GM12878 (cell line): Measurements from ENCODE around the gene ITPRIPL1. TPM values are rescaled to one million over a fixed set of nuclear protein-coding genes. Genes with fewer than 3 reads are reported as not detected.

ENCODE experiments used
- ATAC-seq: fragments of 200-7000 bp; cut with Tn5 transposase; 3 replicates; pipeline ENCODE4 v1.9.1; 2020; ENCODE audit warnings: mild to moderate bottlenecking, moderate library complexity
- BruUV-seq: library from RNA; stranded (reverse); fragments of 400-500 nt; replicated peaks from 2 replicates; lab custom pipeline; 2021; lab: Mats Ljungman, UMichigan
- CTCF ChIA-PET: fragments of 300-600 bp; sonication (Branson Sonifier 250); formaldehyde crosslinking; extraction: SDS; loops from one replicate; lab custom pipeline; 2021; ENCODE audit warnings: inconsistent platforms; lab: Yijun Ruan, JAX
- POLR2A ChIA-PET: fragments of 350-600 bp; formaldehyde crosslinking; extraction: SDS; loops from one replicate; lab custom pipeline; 2021; ENCODE audit warnings: inconsistent platforms; lab: Charles Lee
- RAD21 ChIA-PET: fragments of 300-600 bp; sonication (Branson Sonifier 250); formaldehyde crosslinking; loops from one replicate; lab custom pipeline; 2023; ENCODE audit warnings: antibody characterized with exemption; ENCODE audit not compliant: unreplicated experiment; lab: Charles Lee
- SMC1A ChIA-PET: fragments of 300-600 bp; sonication (Branson Sonifier 250); formaldehyde crosslinking; loops from one replicate; lab custom pipeline; 2023; ENCODE audit not compliant: unreplicated experiment, uncharacterized antibody; lab: Charles Lee
- DNase-seq: peaks from one replicate; pipeline ENCODE4 v3.0.0-alpha.2; 2011; ENCODE audit warnings: low read depth, low spot score
- FAIRE-seq: peaks from 3 replicates; lab custom pipeline; 2011; peaks lifted over from hg19 to GRCh38; lab: Jason Lieb, UNC
- H2AFZ ChIP-seq: 2 replicates; pipeline ENCODE4 v1.6.0; 2011; ENCODE audit warnings: low read depth, low read length, control low read depth; ENCODE audit not compliant: control insufficient read depth
- H3K27ac ChIP-seq: 2 replicates; pipeline ENCODE4 v1.5.1; 2011; ENCODE audit warnings: control low read depth; ENCODE audit not compliant: control insufficient read depth, insufficient read depth
- H3K27me3 ChIP-seq, 2 experiments: replicated peaks in 1 of 2; 2 replicates each; pipeline versions ENCODE4 v1.6.0 to v1.6.1; 2011; ENCODE audit warnings: low read length in 1 of 2; ENCODE audit not compliant: control insufficient read depth in 2 of 2, insufficient read depth in 2 of 2
- H3K36me3 ChIP-seq, 2 experiments: 2 replicates each; pipeline ENCODE4 v1.5.1; 2011; ENCODE audit warnings: low read length in 1 of 2; ENCODE audit not compliant: control insufficient read depth in 2 of 2, insufficient read depth in 2 of 2
- H3K4me1 ChIP-seq: 2 replicates; pipeline ENCODE4 v1.6.1; 2011; ENCODE audit warnings: mild to moderate bottlenecking, low read length, moderate library complexity, mixed read lengths; ENCODE audit not compliant: control insufficient read depth, insufficient read depth
- H3K4me2 ChIP-seq: 2 replicates; pipeline ENCODE4 v1.6.0; 2011; ENCODE audit warnings: control low read depth; ENCODE audit not compliant: control insufficient read depth, insufficient read depth
- H3K4me3 ChIP-seq: fragments of 200-600 bp; sonication (generic); 2 replicates; pipeline ENCODE4 v1.5.1; 2016
- H3K79me2 ChIP-seq: 2 replicates; pipeline ENCODE4 v1.6.0; 2011; ENCODE audit warnings: low read length; ENCODE audit not compliant: control insufficient read depth, insufficient read depth
- H3K9ac ChIP-seq: 2 replicates; pipeline ENCODE4 v1.8.0; 2011; ENCODE audit warnings: low read length, control low read depth, mixed read lengths; ENCODE audit not compliant: control insufficient read depth, insufficient read depth
- H3K9me3 ChIP-seq: replicated peaks from 3 replicates; pipeline ENCODE4 v1.5.1; 2011; ENCODE audit warnings: mild to moderate bottlenecking, low read length; ENCODE audit not compliant: control insufficient read depth, insufficient read depth
- H4K20me1 ChIP-seq: 2 replicates; pipeline ENCODE4 v1.6.0; 2011; ENCODE audit not compliant: control insufficient read depth, insufficient read depth
- BMI1 ChIP-seq: fragments of 450-650 bp; IDR thresholded peaks from 2 replicates; pipeline ENCODE4 v1.6.1; 2016; ENCODE audit warnings: mild to moderate bottlenecking, moderate library complexity, borderline replicate concordance
- BRCA1 ChIP-seq: IDR thresholded peaks from 2 replicates; pipeline ENCODE4 v1.6.1; 2011; ENCODE audit warnings: low read depth, low read length, improper control_type of control experiment
- CHD4 ChIP-seq: fragments of 200-600 bp; sonication (generic); IDR thresholded peaks from 2 replicates; pipeline ENCODE4 v1.6.1; 2016; ENCODE audit warnings: mild to moderate bottlenecking
- FOXM1 ChIP-seq: IDR thresholded peaks from 2 replicates; pipeline ENCODE4 v1.6.1; 2012; ENCODE audit warnings: low read depth, mild to moderate bottlenecking, inconsistent platforms, low read length, moderate library complexity
- HDAC2 ChIP-seq: fragments of 200-600 bp; sonication (generic); IDR thresholded peaks from 2 replicates; pipeline ENCODE4 v1.6.1; 2017
- KAT2A ChIP-seq: conservative IDR thresholded peaks from 2 replicates; pipeline ENCODE4 v1.6.1; 2011; ENCODE audit warnings: low read depth, low read length; ENCODE audit not compliant: control insufficient read depth
- KDM1A ChIP-seq: fragments of 200-600 bp; sonication (generic); IDR thresholded peaks from 2 replicates; pipeline ENCODE4 v1.6.1; 2016; ENCODE audit warnings: borderline replicate concordance
- MTA2 ChIP-seq: fragments of 450-650 bp; IDR thresholded peaks from 2 replicates; pipeline ENCODE4 v1.6.1; 2016; ENCODE audit warnings: low read depth, mild to moderate bottlenecking, moderate library complexity
- NRF1 ChIP-seq: conservative IDR thresholded peaks from 2 replicates; pipeline ENCODE4 v1.6.1; 2011; ENCODE audit warnings: mild to moderate bottlenecking, low read depth, low read length, improper control_type of control experiment
- POLR2AphosphoS5 ChIP-seq: IDR thresholded peaks from 2 replicates; pipeline ENCODE4 v1.6.1; 2011; ENCODE audit warnings: mild to moderate bottlenecking, low read length, inconsistent platforms
- RUNX3 ChIP-seq: IDR thresholded peaks from 2 replicates; pipeline ENCODE4 v1.6.1; 2012; ENCODE audit warnings: low read length, inconsistent platforms
- SIX5 ChIP-seq: IDR thresholded peaks from 2 replicates; pipeline ENCODE4 v1.6.1; 2011; ENCODE audit warnings: mild to moderate bottlenecking, low read depth, low read length, moderate library complexity; ENCODE audit not compliant: severe bottlenecking
- STAT3 ChIP-seq: IDR thresholded peaks from 2 replicates; pipeline ENCODE4 v1.6.1; 2011; ENCODE audit warnings: low read depth, low read length, improper control_type of control experiment
- WGBS: methylation state at CpG from one replicate; pipeline ENCODE4 v1.1.6; 2016; ENCODE audit warnings: low lambda C conversion rate; ENCODE audit not compliant: insufficient replicate concordance, insufficient coverage; ENCODE audit errors: missing lambda C conversion rate; 5-methylcytosine and 5-hydroxymethylcytosine counted together
- in situ Hi-C: fragments of 300-500 bp; cut with MboI; formaldehyde crosslinking; loops from 9 replicates; pipeline ENCODE4 v1.14.3; 2018; ENCODE audit warnings: mixed read lengths
- intact Hi-C: fragments of 100-400 bp; cut with micrococcal nuclease; formaldehyde crosslinking; loops from one replicate; pipeline ENCODE4 v1.14.2; 2022; ENCODE audit not compliant: unreplicated experiment
- polyA plus RNA-seq, 11 experiments: library from polyadenylated mRNA; depleted of rRNA in 4 of 11; unstranded in 6 of 11; stranded (reverse) in 5 of 11; fragments of >200 nt; fragmentation: Nextera tagmentation in 4 of 11; fragmentation: Illumina TruSeq in 1 of 11; extraction: Ambion mirVana in 4 of 11; extraction: Trizol in 1 of 11; gene quantifications; 1 replicate in 1 of 11; 2 replicates in 10 of 11; pipeline versions ENCODE4 v1.2.1 to v1.2.3, GENCODE V29; 2011 to 2016; ENCODE audit warnings: inconsistent platforms in 2 of 11, missing spikeins in 2 of 11, low read depth in 1 of 11
- total RNA-seq, 4 experiments: library from RNA; depleted of rRNA in 3 of 4; stranded (reverse); fragments of >200 nt in 3 of 4; fragmentation: Illumina TruSeq in 1 of 4; extraction: Trizol in 1 of 4; gene quantifications; 2 replicates each; pipeline versions ENCODE4 v1.2.1 to v1.2.3, GENCODE V29; 2013 to 2021
- TF ChIP-seq, protein P1 (sequence below): fragments of 450-650 bp; IDR thresholded peaks from 2 replicates; pipeline ENCODE4 v1.6.1; 2014; ENCODE audit warnings: mild to moderate bottlenecking
- TF ChIP-seq, protein P2 (sequence below): fragments of 450-650 bp; conservative IDR thresholded peaks from 2 replicates; pipeline ENCODE4 v1.6.1; 2017; ENCODE audit warnings: mild to moderate bottlenecking, moderate library complexity
- TF ChIP-seq, protein P3 (sequence below): fragments of 150-350 bp; IDR thresholded peaks from 2 replicates; pipeline ENCODE4 v1.6.1; 2014; ENCODE audit warnings: mild to moderate bottlenecking, low read depth, low read length
- TF ChIP-seq, protein P4 (sequence below): fragments of 450-650 bp; formaldehyde crosslinking; IDR thresholded peaks from 2 replicates; pipeline ENCODE4 v1.5.0; 2022; ENCODE audit warnings: mild to moderate bottlenecking, missing genetic modification characterization

ITPRIPL1 gene
- total and polyA plus RNA-seq, 10 of the 15 experiments (the other 5 are each of a cell fraction or from before 2014, with no cell fraction given) = 4.9 to 28.7 (median 14.3) TPM

DNA sequence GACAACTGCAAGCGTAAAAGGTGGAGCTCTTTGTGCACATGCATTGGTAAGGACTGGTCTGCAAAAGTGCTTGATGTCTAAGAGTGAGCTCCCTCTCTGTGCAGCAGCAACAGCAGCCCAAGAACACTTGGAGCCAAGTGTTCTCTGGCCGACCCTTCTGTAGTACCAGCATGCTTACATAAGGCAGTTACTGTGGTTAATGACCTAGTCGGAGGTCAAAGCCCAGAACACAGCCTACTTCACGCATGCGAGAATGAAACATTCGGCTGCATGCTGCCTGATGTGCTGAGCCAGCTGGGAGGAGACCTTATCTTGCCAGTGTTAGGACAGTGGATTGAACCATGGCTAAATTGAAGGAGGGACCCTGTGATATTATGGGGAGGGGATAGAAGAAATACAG is 31.8 kb downstream of the ITPRIPL1 start:
- H4K20me1 ChIP-seq = no peaks in the 10 kb centered on the region
- H3K27me3 ChIP-seq = no peaks in the 10 kb centered on the region
- H2AFZ ChIP-seq = no peak overlapping the region
- H3K4me3 ChIP-seq = no peak overlapping the region
- 89% methylated on average over 6 of the region's 6 CpGs for WGBS
- H3K9ac ChIP-seq = no peak overlapping the region
- no peaks in the 10 kb centered on the region for H3K4me1 ChIP-seq
- ChIA-PET SMC1A (interaction anchor here (1.2 to 1.5 kb wide), 2 partner anchors 10 to 15 kb away, joined by 3 to 4 read pairs; no protein-coding TSS in a partner anchor), CTCF (interaction anchor here (1.2 to 2.0 kb wide), 4 partner anchors 13 to 364 kb away, joined by 4 to 7 read pairs (median 6); no protein-coding TSS in a partner anchor), RAD21 (no interaction called here), POLR2A (interaction anchor here (1.2 kb wide), 1 partner anchor 21 kb away, joined by 3 read pairs; the partner anchor contains the start of gene NCAPH)
- no peak overlapping the region for H3K27ac ChIP-seq
- BruUV-seq = no TSS peak
- FAIRE-seq = no peak
- intact Hi-C loops = no loop called here
- no peaks in the 10 kb centered on the region for H3K79me2 ChIP-seq
- in situ Hi-C loops = no loop called here
- no peak for ATAC-seq
- TF ChIP-seq BRCA1 (no peak), MTA2 (no peak), SIX5 (no peak), RUNX3 (no peak), BMI1 (no peak), KAT2A (no peak), HDAC2 (no peak), FOXM1 (no peak), STAT3 (no peak), KDM1A (no peak), NRF1 (no peak), CHD4 (no peak), POLR2AphosphoS5 (no peak)
- TF ChIP-seq, protein P1, sequence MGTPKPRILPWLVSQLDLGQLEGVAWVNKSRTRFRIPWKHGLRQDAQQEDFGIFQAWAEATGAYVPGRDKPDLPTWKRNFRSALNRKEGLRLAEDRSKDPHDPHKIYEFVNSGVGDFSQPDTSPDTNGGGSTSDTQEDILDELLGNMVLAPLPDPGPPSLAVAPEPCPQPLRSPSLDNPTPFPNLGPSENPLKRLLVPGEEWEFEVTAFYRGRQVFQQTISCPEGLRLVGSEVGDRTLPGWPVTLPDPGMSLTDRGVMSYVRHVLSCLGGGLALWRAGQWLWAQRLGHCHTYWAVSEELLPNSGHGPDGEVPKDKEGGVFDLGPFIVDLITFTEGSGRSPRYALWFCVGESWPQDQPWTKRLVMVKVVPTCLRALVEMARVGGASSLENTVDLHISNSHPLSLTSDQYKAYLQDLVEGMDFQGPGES = no peak
- TF ChIP-seq, protein P2, sequence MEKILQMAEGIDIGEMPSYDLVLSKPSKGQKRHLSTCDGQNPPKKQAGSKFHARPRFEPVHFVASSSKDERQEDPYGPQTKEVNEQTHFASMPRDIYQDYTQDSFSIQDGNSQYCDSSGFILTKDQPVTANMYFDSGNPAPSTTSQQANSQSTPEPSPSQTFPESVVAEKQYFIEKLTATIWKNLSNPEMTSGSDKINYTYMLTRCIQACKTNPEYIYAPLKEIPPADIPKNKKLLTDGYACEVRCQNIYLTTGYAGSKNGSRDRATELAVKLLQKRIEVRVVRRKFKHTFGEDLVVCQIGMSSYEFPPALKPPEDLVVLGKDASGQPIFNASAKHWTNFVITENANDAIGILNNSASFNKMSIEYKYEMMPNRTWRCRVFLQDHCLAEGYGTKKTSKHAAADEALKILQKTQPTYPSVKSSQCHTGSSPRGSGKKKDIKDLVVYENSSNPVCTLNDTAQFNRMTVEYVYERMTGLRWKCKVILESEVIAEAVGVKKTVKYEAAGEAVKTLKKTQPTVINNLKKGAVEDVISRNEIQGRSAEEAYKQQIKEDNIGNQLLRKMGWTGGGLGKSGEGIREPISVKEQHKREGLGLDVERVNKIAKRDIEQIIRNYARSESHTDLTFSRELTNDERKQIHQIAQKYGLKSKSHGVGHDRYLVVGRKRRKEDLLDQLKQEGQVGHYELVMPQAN = no peak
- TF ChIP-seq, protein P3, sequence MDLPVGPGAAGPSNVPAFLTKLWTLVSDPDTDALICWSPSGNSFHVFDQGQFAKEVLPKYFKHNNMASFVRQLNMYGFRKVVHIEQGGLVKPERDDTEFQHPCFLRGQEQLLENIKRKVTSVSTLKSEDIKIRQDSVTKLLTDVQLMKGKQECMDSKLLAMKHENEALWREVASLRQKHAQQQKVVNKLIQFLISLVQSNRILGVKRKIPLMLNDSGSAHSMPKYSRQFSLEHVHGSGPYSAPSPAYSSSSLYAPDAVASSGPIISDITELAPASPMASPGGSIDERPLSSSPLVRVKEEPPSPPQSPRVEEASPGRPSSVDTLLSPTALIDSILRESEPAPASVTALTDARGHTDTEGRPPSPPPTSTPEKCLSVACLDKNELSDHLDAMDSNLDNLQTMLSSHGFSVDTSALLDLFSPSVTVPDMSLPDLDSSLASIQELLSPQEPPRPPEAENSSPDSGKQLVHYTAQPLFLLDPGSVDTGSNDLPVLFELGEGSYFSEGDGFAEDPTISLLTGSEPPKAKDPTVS = no peak
- TF ChIP-seq, protein P4, sequence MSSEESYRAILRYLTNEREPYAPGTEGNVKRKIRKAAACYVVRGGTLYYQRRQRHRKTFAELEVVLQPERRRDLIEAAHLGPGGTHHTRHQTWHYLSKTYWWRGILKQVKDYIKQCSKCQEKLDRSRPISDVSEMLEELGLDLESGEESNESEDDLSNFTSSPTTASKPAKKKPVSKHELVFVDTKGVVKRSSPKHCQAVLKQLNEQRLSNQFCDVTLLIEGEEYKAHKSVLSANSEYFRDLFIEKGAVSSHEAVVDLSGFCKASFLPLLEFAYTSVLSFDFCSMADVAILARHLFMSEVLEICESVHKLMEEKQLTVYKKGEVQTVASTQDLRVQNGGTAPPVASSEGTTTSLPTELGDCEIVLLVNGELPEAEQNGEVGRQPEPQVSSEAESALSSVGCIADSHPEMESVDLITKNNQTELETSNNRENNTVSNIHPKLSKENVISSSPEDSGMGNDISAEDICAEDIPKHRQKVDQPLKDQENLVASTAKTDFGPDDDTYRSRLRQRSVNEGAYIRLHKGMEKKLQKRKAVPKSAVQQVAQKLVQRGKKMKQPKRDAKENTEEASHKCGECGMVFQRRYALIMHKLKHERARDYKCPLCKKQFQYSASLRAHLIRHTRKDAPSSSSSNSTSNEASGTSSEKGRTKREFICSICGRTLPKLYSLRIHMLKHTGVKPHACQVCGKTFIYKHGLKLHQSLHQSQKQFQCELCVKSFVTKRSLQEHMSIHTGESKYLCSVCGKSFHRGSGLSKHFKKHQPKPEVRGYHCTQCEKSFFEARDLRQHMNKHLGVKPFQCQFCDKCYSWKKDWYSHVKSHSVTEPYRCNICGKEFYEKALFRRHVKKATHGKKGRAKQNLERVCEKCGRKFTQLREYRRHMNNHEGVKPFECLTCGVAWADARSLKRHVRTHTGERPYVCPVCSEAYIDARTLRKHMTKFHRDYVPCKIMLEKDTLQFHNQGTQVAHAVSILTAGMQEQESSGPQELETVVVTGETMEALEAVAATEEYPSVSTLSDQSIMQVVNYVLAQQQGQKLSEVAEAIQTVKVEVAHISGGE (CRISPR knock-in tag) = no peak
- H3K36me3 ChIP-seq = peaks cover 25 to 37% of the 10 kb centered on the region in 2 experiments
- no peak for DNase-seq
- H3K9me3 ChIP-seq = no peaks in the 10 kb centered on the region
- no peak overlapping the region for H3K4me2 ChIP-seq
